ENCODE data around the gene CCNC.

The CCNC gene

GRCh38 chr6:99588618-99589289 lies 20.3 kb upstream of the CCNC start:
- Histone ChIP-seq H3K4me3 (ENCODE audit: low read length in 2 of 2) (peak overlapping the region; percentile 44 to 71), H2BK5ac (ENCODE audit: low read length) (no peak overlapping the region)

GRCh38 chr6:99587792-99588191 lies 19.3 kb upstream of the CCNC start:
- H2BK5ac ChIP-seq (ENCODE audit: low read length): no peak overlapping the region
- H3K36me3 ChIP-seq (replicated peaks in 1 of 2; ENCODE audit: control insufficient read depth in 2 of 2, insufficient read depth in 2 of 2, low read length in 2 of 2): no peaks in the 10 kb centered on the region
- no peak overlapping the region for H3K4ac ChIP-seq (ENCODE audit: low read length)
- H3K27ac ChIP-seq (replicated peaks; ENCODE audit: low read length): no peak overlapping the region
- peaks cover 5 to 6% of the 10 kb centered on the region in 2 donors for H3K4me1 ChIP-seq (ENCODE audit: control insufficient read depth in 2 of 2, insufficient read depth in 1 of 2, low read depth in 1 of 2, low read length in 2 of 2)
- no peak overlapping the region for H4K91ac ChIP-seq (ENCODE audit: low read depth, low read length, poor library complexity)
- H3K9ac ChIP-seq (ENCODE audit: low read depth, low read length, poor library complexity): no peak overlapping the region
- no peak overlapping the region for H2AK5ac ChIP-seq (ENCODE audit: low read depth, low read length)
- no peaks in the 10 kb centered on the region for H3K9me3 ChIP-seq (replicated peaks in 1 of 2; ENCODE audit: control insufficient read depth in 2 of 2, insufficient read depth in 1 of 2, low read depth in 1 of 2, low read length in 2 of 2)
- no peak overlapping the region for H4K8ac ChIP-seq (ENCODE audit: low read depth, low read length)
- H2AFZ ChIP-seq (ENCODE audit: low read length): no peak overlapping the region
- H3K27me3 ChIP-seq (ENCODE audit: control insufficient read depth in 3 of 3, insufficient read depth in 3 of 3, low read depth in 1 of 3, low read length in 3 of 3): peaks cover 26 to 87% (median 64%) of the 10 kb centered on the region in 3 experiments
- H3K18ac ChIP-seq (ENCODE audit: low read length): no peak overlapping the region
- H2BK12ac ChIP-seq (ENCODE audit: low read length): no peak overlapping the region
- no peak overlapping the region for H3K23ac ChIP-seq (ENCODE audit: low read depth, low read length, poor library complexity)
- WGBS, 2 donors (ENCODE audit: extremely low coverage in 2 of 2, insufficient read length in 2 of 2, insufficient replicate concordance in 1 of 2): no CpG with 5 or more reads among the region's 4 CpGs
- no peak overlapping the region for H3K4me3 ChIP-seq (ENCODE audit: low read length in 2 of 2)
- H3K14ac ChIP-seq (ENCODE audit: low read length): no peak overlapping the region
- H3K4me2 ChIP-seq (ENCODE audit: insufficient read depth, low read length, poor library complexity, severe bottlenecking): no peak overlapping the region
- no peak for DNase-seq (ENCODE audit: low spot score)
- no peak overlapping the region for H2BK120ac ChIP-seq (ENCODE audit: low read depth, low read length)
- H3K79me1 ChIP-seq (ENCODE audit: low read depth, low read length): no peaks in the 10 kb centered on the region
- no peak overlapping the region for H2BK15ac ChIP-seq (ENCODE audit: low read length)

More at GRCh38 chr6:99588618-99589289, 20.3 kb upstream of the CCNC start:
- no peak overlapping the region for H2AK5ac ChIP-seq (ENCODE audit: low read depth, low read length)
- H3K14ac ChIP-seq (ENCODE audit: low read length): no peak overlapping the region
- peak overlapping the region; percentile 80 for H3K9ac ChIP-seq (ENCODE audit: low read depth, low read length, poor library complexity)
- H3K9me3 ChIP-seq (replicated peaks in 1 of 2; ENCODE audit: control insufficient read depth in 2 of 2, insufficient read depth in 1 of 2, low read depth in 1 of 2, low read length in 2 of 2): no peaks in the 10 kb centered on the region
- no peaks in the 10 kb centered on the region for H3K79me1 ChIP-seq (ENCODE audit: low read depth, low read length)
- H3K4ac ChIP-seq (ENCODE audit: low read length): no peak overlapping the region
- no peak overlapping the region for H4K91ac ChIP-seq (ENCODE audit: low read depth, low read length, poor library complexity)
- peak overlapping the region; percentile 54 for H2BK15ac ChIP-seq (ENCODE audit: low read length)
- peak overlapping the region; percentile 87 for H3K4me2 ChIP-seq (ENCODE audit: insufficient read depth, low read length, poor library complexity, severe bottlenecking)
- H3K27me3 ChIP-seq (ENCODE audit: control insufficient read depth in 3 of 3, insufficient read depth in 3 of 3, low read depth in 1 of 3, low read length in 3 of 3): peaks cover 27 to 89% (median 66%) of the 10 kb centered on the region in 3 experiments
- H3K36me3 ChIP-seq (replicated peaks in 1 of 2; ENCODE audit: control insufficient read depth in 2 of 2, insufficient read depth in 2 of 2, low read length in 2 of 2): no peaks in the 10 kb centered on the region
- H3K27ac ChIP-seq (replicated peaks; ENCODE audit: low read length): no peak overlapping the region
- no peak overlapping the region for H2BK12ac ChIP-seq (ENCODE audit: low read length)
- no peak overlapping the region for H4K8ac ChIP-seq (ENCODE audit: low read depth, low read length)
- peak overlapping the region; percentile 80 for H3K18ac ChIP-seq (ENCODE audit: low read length)
- no CpG with 5 or more reads among the region's 52 CpGs for WGBS, 2 donors (ENCODE audit: extremely low coverage in 2 of 2, insufficient read length in 2 of 2, insufficient replicate concordance in 1 of 2)
- H2AFZ ChIP-seq (ENCODE audit: low read length): peak overlapping the region; percentile 99
- H3K23ac ChIP-seq (ENCODE audit: low read depth, low read length, poor library complexity): peak overlapping the region; percentile 27
- DNase-seq (ENCODE audit: low spot score): peak; percentile 65
- H3K4me1 ChIP-seq (ENCODE audit: control insufficient read depth in 2 of 2, insufficient read depth in 1 of 2, low read depth in 1 of 2, low read length in 2 of 2): peaks cover 5 to 6% of the 10 kb centered on the region in 2 donors
- H2BK120ac ChIP-seq (ENCODE audit: low read depth, low read length): no peak overlapping the region

- Histone ChIP-seq H3K4me1 (ENCODE audit: control insufficient read depth in 2 of 2, insufficient read depth in 1 of 2, low read depth in 1 of 2, low read length in 2 of 2) (no peaks in the 10 kb centered on the region), H3K4me2 (ENCODE audit: insufficient read depth, low read length, poor library complexity, severe bottlenecking) (no peak overlapping the region), H2AFZ (ENCODE audit: low read length) (no peak overlapping the region), H2AK5ac (ENCODE audit: low read depth, low read length) (no peak overlapping the region), H3K4ac (ENCODE audit: low read length) (no peak overlapping the region), H2BK12ac (ENCODE audit: low read length) (no peak overlapping the region), H3K27ac (replicated peaks; ENCODE audit: low read length) (no peak overlapping the region), H3K18ac (ENCODE audit: low read length) (no peak overlapping the region), H3K14ac (ENCODE audit: low read length) (no peak overlapping the region), H3K23ac (ENCODE audit: low read depth, low read length, poor library complexity) (no peak overlapping the region), H4K91ac (ENCODE audit: low read depth, low read length, poor library complexity) (no peak overlapping the region), H3K4me3 (ENCODE audit: low read length in 2 of 2) (no peak overlapping the region), H3K9me3 (replicated peaks in 1 of 2; ENCODE audit: control insufficient read depth in 2 of 2, insufficient read depth in 1 of 2, low read depth in 1 of 2, low read length in 2 of 2) (no peaks in the 10 kb centered on the region), H3K79me1 (ENCODE audit: low read depth, low read length) (no peaks in the 10 kb centered on the region), H2BK120ac (ENCODE audit: low read depth, low read length) (no peak overlapping the region), H2BK15ac (ENCODE audit: low read length) (no peak overlapping the region), H3K27me3 (ENCODE audit: control insufficient read depth in 3 of 3, insufficient read depth in 3 of 3, low read depth in 1 of 3, low read length in 3 of 3) (peaks cover 0 to 19% (median 5%) of the 10 kb centered on the region in 3 experiments), H3K9ac (ENCODE audit: low read depth, low read length, poor library complexity) (no peak overlapping the region), H3K36me3 (replicated peaks in 1 of 2; ENCODE audit: control insufficient read depth in 2 of 2, insufficient read depth in 2 of 2, low read length in 2 of 2) (no peaks in the 10 kb centered on the region), H4K8ac (ENCODE audit: low read depth, low read length) (no peak overlapping the region), H2BK5ac (ENCODE audit: low read length) (no peak overlapping the region)
- no peak for DNase-seq (ENCODE audit: low spot score)
- no CpG with 5 or more reads among the region's 4 CpGs for WGBS, 2 donors (ENCODE audit: extremely low coverage in 2 of 2, insufficient read length in 2 of 2, insufficient replicate concordance in 1 of 2)
Observed at GRCh38 chr6:99579781-99580180, 11.3 kb upstream of the CCNC start.

GRCh38 chr6:99575544-99576227 lies 7.2 kb upstream of the CCNC start:
- peaks cover 0 to 7% (median under 1%) of the 10 kb centered on the region in 3 experiments for H3K27me3 ChIP-seq (ENCODE audit: control insufficient read depth in 3 of 3, insufficient read depth in 3 of 3, low read depth in 1 of 3, low read length in 3 of 3)
- H3K18ac ChIP-seq (ENCODE audit: low read length): no peak overlapping the region
- no peak overlapping the region for H3K4me3 ChIP-seq (ENCODE audit: low read length in 2 of 2)
- no peak overlapping the region for H2BK5ac ChIP-seq (ENCODE audit: low read length)
- no peak overlapping the region for H3K9ac ChIP-seq (ENCODE audit: low read depth, low read length, poor library complexity)
- WGBS, 2 donors (ENCODE audit: extremely low coverage in 2 of 2, insufficient read length in 2 of 2, insufficient replicate concordance in 1 of 2): no CpG with 5 or more reads among the region's 2 CpGs
- H2AFZ ChIP-seq (ENCODE audit: low read length): no peak overlapping the region
- no peak overlapping the region for H2BK120ac ChIP-seq (ENCODE audit: low read depth, low read length)
- no peak overlapping the region for H2BK12ac ChIP-seq (ENCODE audit: low read length)
- H3K79me1 ChIP-seq (ENCODE audit: low read depth, low read length): no peaks in the 10 kb centered on the region
- H4K8ac ChIP-seq (ENCODE audit: low read depth, low read length): no peak overlapping the region
- H3K23ac ChIP-seq (ENCODE audit: low read depth, low read length, poor library complexity): no peak overlapping the region
- no peak overlapping the region for H4K91ac ChIP-seq (ENCODE audit: low read depth, low read length, poor library complexity)
- no peak overlapping the region for H3K4ac ChIP-seq (ENCODE audit: low read length)
- DNase-seq (ENCODE audit: low spot score): no peak
- H3K36me3 ChIP-seq (replicated peaks in 1 of 2; ENCODE audit: control insufficient read depth in 2 of 2, insufficient read depth in 2 of 2, low read length in 2 of 2): no peaks in the 10 kb centered on the region
- H2AK5ac ChIP-seq (ENCODE audit: low read depth, low read length): no peak overlapping the region
- no peaks in the 10 kb centered on the region for H3K9me3 ChIP-seq (replicated peaks in 1 of 2; ENCODE audit: control insufficient read depth in 2 of 2, insufficient read depth in 1 of 2, low read depth in 1 of 2, low read length in 2 of 2)
- H3K14ac ChIP-seq (ENCODE audit: low read length): no peak overlapping the region
- no peak overlapping the region for H3K27ac ChIP-seq (replicated peaks; ENCODE audit: low read length)
- no peak overlapping the region for H3K4me2 ChIP-seq (ENCODE audit: insufficient read depth, low read length, poor library complexity, severe bottlenecking)
- H3K4me1 ChIP-seq (ENCODE audit: control insufficient read depth in 2 of 2, insufficient read depth in 1 of 2, low read depth in 1 of 2, low read length in 2 of 2): no peaks in the 10 kb centered on the region
- H2BK15ac ChIP-seq (ENCODE audit: low read length): no peak overlapping the region

Measured in neuronal stem cell (in vitro differentiated cells).